SU-DHL-6 (cell line): Measurements from ENCODE around the gene KCTD18.

Source experiments
- H2AFZ ChIP-seq: fragments of 200-600 bp; sonication (generic); 2 replicates; pipeline ENCODE4 v1.6.1; 2014; ENCODE audit warnings: low read depth, mild to moderate bottlenecking, moderate library complexity, mixed read lengths, antibody characterized with exemption, low read length; ENCODE audit not compliant: severe bottlenecking
- H3F3A ChIP-seq: fragments of 200-600 bp; shearing (Covaris generic); 2 replicates; pipeline ENCODE4 v1.6.0; 2016; ENCODE audit warnings: antibody characterized with exemption, mild to moderate bottlenecking; ENCODE audit not compliant: insufficient read depth
- H3K27ac ChIP-seq: fragments of 200-600 bp; sonication (generic); 2 replicates; pipeline ENCODE4 v1.5.1; 2016; ENCODE audit warnings: low read depth, mild to moderate bottlenecking, low read length, moderate library complexity, mixed read lengths
- H3K27me3 ChIP-seq: fragments of 200-600 bp; sonication (generic), shearing (Covaris generic); 2 replicates; pipeline ENCODE4 v1.6.0; 2014; ENCODE audit warnings: mild to moderate bottlenecking, low read length
- H3K36me3 ChIP-seq: fragments of 200-600 bp; sonication (generic); 2 replicates; pipeline ENCODE4 v1.6.1; 2014; ENCODE audit warnings: mild to moderate bottlenecking, low read length, mixed read lengths
- H3K4me2 ChIP-seq: fragments of 300-600, 200-600 bp; shearing (Covaris generic), sonication (generic); 2 replicates; pipeline ENCODE4 v1.6.0; 2014; ENCODE audit warnings: low read length, low read depth, mild to moderate bottlenecking; ENCODE audit not compliant: poor library complexity, severe bottlenecking
- H3K4me3 ChIP-seq: fragments of 200-600 bp; sonication (generic); 2 replicates; pipeline ENCODE4 v1.5.1; 2014; ENCODE audit warnings: antibody characterized with exemption, low read length, mild to moderate bottlenecking, mixed read lengths; ENCODE audit not compliant: insufficient read depth, poor library complexity, severe bottlenecking
- H3K79me2 ChIP-seq: fragments of 200-600 bp; sonication (generic); 2 replicates; pipeline ENCODE4 v1.6.1; 2014; ENCODE audit warnings: mild to moderate bottlenecking, low read length, moderate library complexity; ENCODE audit not compliant: insufficient read depth
- H3K9ac ChIP-seq: fragments of 200-600 bp; sonication (generic); 2 replicates; pipeline ENCODE4 v1.7.0; 2014; ENCODE audit warnings: mild to moderate bottlenecking, low read length
- H3K9me2 ChIP-seq: fragments of 200-600 bp; sonication (generic); replicated peaks from 2 replicates; pipeline ENCODE4 v1.6.1; 2014; ENCODE audit warnings: low read length; ENCODE audit not compliant: insufficient read depth
- H3K9me3 ChIP-seq: fragments of 200-600 bp; sonication (generic); 2 replicates; pipeline ENCODE4 v1.6.1; 2014; ENCODE audit warnings: low read length, mixed read lengths; ENCODE audit not compliant: insufficient read depth
- H4K20me1 ChIP-seq: fragments of 200-600 bp; sonication (generic); 2 replicates; pipeline ENCODE4 v1.6.1; 2014; ENCODE audit warnings: low read depth, mild to moderate bottlenecking, antibody characterized with exemption, low read length, moderate library complexity, mixed read lengths
- EZH2phosphoT487 ChIP-seq: fragments of 200-600 bp; sonication (generic), shearing (Covaris generic); conservative IDR thresholded peaks from 2 replicates; pipeline ENCODE4 v1.6.1; 2018; ENCODE audit warnings: mild to moderate bottlenecking, antibody characterized with exemption, low read length, moderate library complexity, mixed read lengths
- TF ChIP-seq, protein P1 (sequence below): fragments of 200-600 bp; sonication (generic); IDR thresholded peaks from one replicate; pipeline ENCODE4 v1.5.1; 2017; ENCODE audit warnings: antibody characterized with exemption, mild to moderate bottlenecking, low read length, moderate library complexity; ENCODE audit not compliant: insufficient read depth, poor library complexity, severe bottlenecking

The KCTD18 gene

DNA sequence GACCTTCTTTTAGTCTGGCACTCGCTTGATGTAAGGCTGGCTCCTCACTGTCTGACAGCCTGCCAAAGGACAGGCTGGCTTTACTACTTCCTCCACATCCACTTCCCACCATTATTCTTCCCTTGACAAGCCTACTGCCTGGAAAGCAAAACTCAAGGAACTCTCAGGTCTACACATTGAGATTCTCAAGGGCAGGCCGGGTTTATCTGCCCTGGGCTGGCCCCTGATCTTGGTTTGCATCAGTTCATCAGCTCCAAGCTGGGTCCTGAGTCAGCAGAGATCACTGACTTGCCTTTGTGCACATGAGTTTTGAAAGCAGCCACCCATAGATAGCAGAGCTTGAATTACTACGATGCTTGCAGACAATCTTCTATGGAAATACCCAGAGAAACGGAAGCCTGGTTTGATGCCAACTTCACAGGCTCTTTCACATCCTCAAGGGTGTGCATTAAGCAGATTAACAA, 53.9 kb downstream of the KCTD18 start:
- no peaks in the 10 kb centered on the region for H3K79me2 ChIP-seq
- no peak overlapping the region for H2AFZ ChIP-seq
- no peak overlapping the region for H3K4me2 ChIP-seq
- H3K4me3 ChIP-seq = no peak overlapping the region
- H3F3A ChIP-seq = no peaks in the 10 kb centered on the region
- H3K9me2 ChIP-seq = no peaks in the 10 kb centered on the region
- no peaks in the 10 kb centered on the region for H3K27me3 ChIP-seq
- H3K9me3 ChIP-seq = no peaks in the 10 kb centered on the region
- H3K36me3 ChIP-seq = no peaks in the 10 kb centered on the region
- H4K20me1 ChIP-seq = no peaks in the 10 kb centered on the region
- no peak overlapping the region for H3K27ac ChIP-seq
- TF ChIP-seq EZH2phosphoT487 = no peak
- TF ChIP-seq, protein P1, sequence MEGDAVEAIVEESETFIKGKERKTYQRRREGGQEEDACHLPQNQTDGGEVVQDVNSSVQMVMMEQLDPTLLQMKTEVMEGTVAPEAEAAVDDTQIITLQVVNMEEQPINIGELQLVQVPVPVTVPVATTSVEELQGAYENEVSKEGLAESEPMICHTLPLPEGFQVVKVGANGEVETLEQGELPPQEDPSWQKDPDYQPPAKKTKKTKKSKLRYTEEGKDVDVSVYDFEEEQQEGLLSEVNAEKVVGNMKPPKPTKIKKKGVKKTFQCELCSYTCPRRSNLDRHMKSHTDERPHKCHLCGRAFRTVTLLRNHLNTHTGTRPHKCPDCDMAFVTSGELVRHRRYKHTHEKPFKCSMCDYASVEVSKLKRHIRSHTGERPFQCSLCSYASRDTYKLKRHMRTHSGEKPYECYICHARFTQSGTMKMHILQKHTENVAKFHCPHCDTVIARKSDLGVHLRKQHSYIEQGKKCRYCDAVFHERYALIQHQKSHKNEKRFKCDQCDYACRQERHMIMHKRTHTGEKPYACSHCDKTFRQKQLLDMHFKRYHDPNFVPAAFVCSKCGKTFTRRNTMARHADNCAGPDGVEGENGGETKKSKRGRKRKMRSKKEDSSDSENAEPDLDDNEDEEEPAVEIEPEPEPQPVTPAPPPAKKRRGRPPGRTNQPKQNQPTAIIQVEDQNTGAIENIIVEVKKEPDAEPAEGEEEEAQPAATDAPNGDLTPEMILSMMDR = no peak
- H3K9ac ChIP-seq = no peak overlapping the region

DNA sequence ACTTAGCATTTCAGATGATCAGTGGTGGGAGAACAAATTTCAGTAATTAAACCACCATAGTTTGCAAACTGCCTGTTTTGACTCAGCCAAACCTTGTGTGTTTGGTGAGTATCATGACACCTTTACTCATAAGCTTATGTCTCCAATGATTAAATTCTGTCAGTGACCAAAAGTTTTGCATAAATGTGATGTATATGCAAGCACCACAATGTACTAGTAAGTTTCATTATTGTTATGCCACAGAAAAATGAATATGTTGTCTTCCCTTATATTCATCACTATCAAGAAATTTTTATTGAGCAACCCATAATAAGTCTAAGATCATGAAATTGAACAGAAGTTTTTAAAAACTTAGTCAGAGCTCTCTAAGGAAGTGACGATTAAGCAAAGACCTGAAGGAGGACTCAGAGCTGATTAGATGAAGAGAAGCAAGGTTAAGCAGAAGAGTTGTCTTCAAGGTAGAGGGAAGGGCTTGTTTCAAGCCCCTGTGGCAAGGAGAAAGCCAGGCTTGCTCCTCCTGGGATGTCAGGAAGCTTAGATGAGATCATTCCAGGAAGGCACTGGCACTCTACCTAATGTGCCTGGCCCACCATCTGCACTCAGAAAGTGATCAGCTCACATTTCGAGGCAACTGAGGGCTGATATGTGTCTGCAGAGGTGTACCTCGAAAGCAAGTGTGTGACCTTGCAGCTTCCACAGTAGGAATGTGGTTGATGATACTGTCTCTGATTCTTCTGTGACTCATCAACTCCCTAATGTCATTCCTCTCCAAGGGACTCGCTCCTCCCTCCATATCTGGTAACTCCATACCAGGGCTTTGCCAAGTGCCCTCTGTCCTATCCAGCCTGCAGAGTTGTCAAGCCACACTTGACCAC, 54.7 kb downstream of the KCTD18 start:
- TF ChIP-seq, protein P1 = no peak
- no peak for TF ChIP-seq EZH2phosphoT487
- H3F3A ChIP-seq = no peaks in the 10 kb centered on the region
- no peaks in the 10 kb centered on the region for H4K20me1 ChIP-seq
- no peak overlapping the region for H3K4me2 ChIP-seq
- H3K36me3 ChIP-seq = no peaks in the 10 kb centered on the region
- H3K27ac ChIP-seq = no peak overlapping the region
- no peak overlapping the region for H3K9ac ChIP-seq
- H3K27me3 ChIP-seq = no peaks in the 10 kb centered on the region
- H3K9me3 ChIP-seq = no peaks in the 10 kb centered on the region
- H2AFZ ChIP-seq = no peak overlapping the region
- H3K4me3 ChIP-seq = no peak overlapping the region
- no peaks in the 10 kb centered on the region for H3K9me2 ChIP-seq
- no peaks in the 10 kb centered on the region for H3K79me2 ChIP-seq

DNA sequence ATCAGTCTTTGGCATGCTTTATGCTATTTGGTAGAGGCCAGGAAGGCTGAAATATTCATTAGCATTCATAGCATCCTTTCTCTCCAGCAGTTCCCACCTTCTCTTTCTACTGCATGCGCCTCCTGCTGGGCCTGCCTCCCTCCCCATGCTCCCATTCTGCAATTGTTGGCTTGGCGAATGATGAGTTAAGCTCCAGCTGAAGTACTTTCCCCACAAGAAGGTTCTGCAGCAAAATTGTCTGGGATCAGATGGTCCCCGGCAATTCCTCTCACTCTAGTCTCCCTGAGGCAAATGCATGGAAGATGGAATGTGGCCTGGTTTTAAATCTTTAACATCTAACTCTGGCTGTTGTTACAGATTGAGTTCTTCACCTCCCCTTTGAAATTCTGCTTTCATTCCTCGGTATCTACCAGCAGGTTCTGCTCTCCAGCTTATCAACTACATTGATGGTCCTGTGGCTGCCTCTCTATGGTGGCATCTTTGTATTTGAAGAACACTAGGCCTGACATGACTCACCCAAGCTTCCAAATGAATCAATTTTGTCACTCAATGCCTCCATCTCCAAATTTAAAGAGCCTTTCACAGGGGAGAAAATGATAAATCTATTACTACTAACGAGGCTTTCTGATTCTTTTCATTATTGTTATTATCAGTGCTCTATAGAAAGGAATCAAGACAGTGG, 55.9 kb downstream of the KCTD18 start:
- Histone ChIP-seq H2AFZ (no peak overlapping the region), H3K9me2 (no peaks in the 10 kb centered on the region), H3F3A (no peaks in the 10 kb centered on the region), H3K4me2 (no peak overlapping the region), H3K9ac (no peak overlapping the region), H4K20me1 (no peaks in the 10 kb centered on the region), H3K9me3 (no peaks in the 10 kb centered on the region), H3K79me2 (no peaks in the 10 kb centered on the region), H3K4me3 (no peak overlapping the region), H3K27me3 (no peaks in the 10 kb centered on the region), H3K27ac (no peak overlapping the region), H3K36me3 (no peaks in the 10 kb centered on the region)
- TF ChIP-seq, protein P1 = no peak
- TF ChIP-seq EZH2phosphoT487 = no peak
